HG03139 (cell line): ENCODE data around the gene PFKFB3.
A peak's percentile ranks its signal among the peaks of the same experiment; 100 is the strongest.
"Not testable (repeated sequence)": the region's sequence is repeated elsewhere in the genome, so short reads cannot be mapped to it uniquely, and the experiment has no call there.

Experiments
- ATAC-seq: cut with Tn5 transposase; IDR thresholded peaks from one replicate; pipeline ENCODE4 v1.9.1; 2021; ENCODE audit not compliant: unreplicated experiment

Gene PFKFB3

GRCh38 chr10:6201516-6201975 is 1.2 kb upstream of the PFKFB3 start:
- ATAC-seq: peak; percentile 38

- no peak for ATAC-seq
These were observed 541 bp upstream of the PFKFB3 start for GRCh38 chr10:6202098-6202683.

GRCh38 chr10:6203331-6204062 is 765 bp downstream of the PFKFB3 start:
- peak; percentile 43 for ATAC-seq

GRCh38 chr10:6204063-6204340 is 1.3 kb downstream of the PFKFB3 start:
- ATAC-seq: no peak

GRCh38 chr10:6204341-6205191 is 1.8 kb downstream of the PFKFB3 start:
- ATAC-seq: no peak

- ATAC-seq: not testable (repeated sequence)
These were observed 3.8 kb downstream of the PFKFB3 start for GRCh38 chr10:6206486-6206885.

GRCh38 chr10:6207658-6208057 is 4.9 kb downstream of the PFKFB3 start:
- ATAC-seq: no peak

GRCh38 chr10:6208799-6209235 is 6.1 kb downstream of the PFKFB3 start:
- no peak for ATAC-seq

- no peak for ATAC-seq
These were observed 8.6 kb downstream of the PFKFB3 start for GRCh38 chr10:6211341-6211670.

GRCh38 chr10:6211671-6212635 is 9.2 kb downstream of the PFKFB3 start:
- ATAC-seq: no peak

GRCh38 chr10:6212806-6213205 is 10.1 kb downstream of the PFKFB3 start:
- no peak for ATAC-seq

GRCh38 chr10:6213257-6213905 is 10.6 kb downstream of the PFKFB3 start:
- no peak for ATAC-seq

GRCh38 chr10:6213908-6214307 is 11.2 kb downstream of the PFKFB3 start:
- no peak for ATAC-seq

- no peak for ATAC-seq
These were observed 11.9 kb downstream of the PFKFB3 start for GRCh38 chr10:6214612-6215011.

GRCh38 chr10:6215241-6215640 is 12.5 kb downstream of the PFKFB3 start:
- ATAC-seq: no peak

GRCh38 chr10:6215683-6216484 is 13.2 kb downstream of the PFKFB3 start:
- ATAC-seq: no peak

- ATAC-seq: no peak
These were observed 14.2 kb downstream of the PFKFB3 start for GRCh38 chr10:6216916-6217315.

GRCh38 chr10:6217611-6218010 is 14.9 kb downstream of the PFKFB3 start:
- ATAC-seq: no peak

- ATAC-seq: no peak
These were observed 16.2 kb downstream of the PFKFB3 start for GRCh38 chr10:6218692-6219493.
